ENCODE results near the gene TDRD1.

DNA sequence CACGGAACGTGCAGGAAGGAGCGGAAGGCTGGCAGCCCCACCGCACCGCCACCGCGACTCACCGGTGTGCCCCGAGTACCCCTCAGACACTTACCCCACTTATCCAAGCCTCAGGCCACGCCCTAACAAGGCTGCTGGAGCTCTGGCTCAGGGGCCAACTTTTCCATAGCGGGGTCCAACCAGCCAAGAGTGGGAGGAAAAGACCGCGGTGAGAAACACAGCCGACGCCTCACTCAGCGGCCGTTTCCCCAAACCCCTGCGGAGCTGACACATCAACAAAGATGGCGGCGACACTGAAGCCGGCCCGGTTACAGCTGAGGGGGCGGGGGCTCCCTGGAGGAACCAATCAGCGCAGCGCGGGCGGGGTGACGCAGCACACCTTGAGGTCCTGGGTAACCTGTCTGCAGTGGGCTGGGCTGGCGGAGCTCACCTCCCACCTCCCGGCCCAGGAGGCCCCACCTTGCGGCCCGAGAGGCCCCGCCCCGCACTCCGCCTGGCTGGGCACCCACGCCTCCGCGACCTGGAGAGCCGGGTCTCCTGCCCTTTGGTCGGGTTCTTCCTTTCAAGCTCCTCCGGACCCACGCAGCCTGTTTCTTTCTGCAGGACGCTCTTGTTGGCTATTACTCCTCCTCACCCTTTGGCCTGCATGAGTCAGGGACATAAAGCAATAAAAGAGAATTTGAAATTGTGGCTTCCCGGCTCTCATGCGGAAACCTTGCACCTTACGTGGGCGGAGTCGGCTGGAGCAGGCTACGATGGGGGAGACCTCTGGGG lies 5.0 kb upstream of the TDRD1 start, which contains the start of gene CCDC186:
- TF ChIP-seq, protein P1, sequence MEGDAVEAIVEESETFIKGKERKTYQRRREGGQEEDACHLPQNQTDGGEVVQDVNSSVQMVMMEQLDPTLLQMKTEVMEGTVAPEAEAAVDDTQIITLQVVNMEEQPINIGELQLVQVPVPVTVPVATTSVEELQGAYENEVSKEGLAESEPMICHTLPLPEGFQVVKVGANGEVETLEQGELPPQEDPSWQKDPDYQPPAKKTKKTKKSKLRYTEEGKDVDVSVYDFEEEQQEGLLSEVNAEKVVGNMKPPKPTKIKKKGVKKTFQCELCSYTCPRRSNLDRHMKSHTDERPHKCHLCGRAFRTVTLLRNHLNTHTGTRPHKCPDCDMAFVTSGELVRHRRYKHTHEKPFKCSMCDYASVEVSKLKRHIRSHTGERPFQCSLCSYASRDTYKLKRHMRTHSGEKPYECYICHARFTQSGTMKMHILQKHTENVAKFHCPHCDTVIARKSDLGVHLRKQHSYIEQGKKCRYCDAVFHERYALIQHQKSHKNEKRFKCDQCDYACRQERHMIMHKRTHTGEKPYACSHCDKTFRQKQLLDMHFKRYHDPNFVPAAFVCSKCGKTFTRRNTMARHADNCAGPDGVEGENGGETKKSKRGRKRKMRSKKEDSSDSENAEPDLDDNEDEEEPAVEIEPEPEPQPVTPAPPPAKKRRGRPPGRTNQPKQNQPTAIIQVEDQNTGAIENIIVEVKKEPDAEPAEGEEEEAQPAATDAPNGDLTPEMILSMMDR (conservative IDR thresholded peaks at IDR 0.05 in 1 of 2, IDR thresholded peaks at IDR 0.05 in 1 of 2; ENCODE audit: extremely low read depth in 1 of 2, insufficient read depth in 1 of 2, low read depth in 1 of 2, low read length in 2 of 2) = no peak
- TF ChIP-seq EZH2 (IDR thresholded peaks at IDR 0.05; ENCODE audit: borderline replicate concordance, low read length) = no peak
